PFSK-1 (cell line): ENCODE data around the gene PFKFB2.

Experiments used
- FOXP2 ChIP-seq: optimal IDR thresholded peaks from 2 replicates; pipeline ENCODE3; 2011; ENCODE audit warnings: borderline replicate concordance, control low read depth, inconsistent platforms; ENCODE audit not compliant: insufficient read depth; ENCODE audit errors: extremely low read length, extremely low read depth
- POLR2AphosphoS5 ChIP-seq: IDR thresholded peaks from 2 replicates; pipeline ENCODE4 v1.6.1; 2012; ENCODE audit warnings: low read depth, mild to moderate bottlenecking, control low read depth, low read length, moderate library complexity
- REST ChIP-seq, 2 experiments: IDR thresholded peaks; 2 replicates each; pipeline versions ENCODE4 v1.6.1 to v1.8.0; 2011 to 2012; ENCODE audit warnings: low read depth in 2 of 2, low read length in 2 of 2, control low read depth in 1 of 2, inconsistent platforms in 1 of 2, mild to moderate bottlenecking in 1 of 2, moderate library complexity in 1 of 2; ENCODE audit not compliant: insufficient read depth in 1 of 2
- SIN3A ChIP-seq: IDR thresholded peaks from 2 replicates; pipeline ENCODE4 v1.6.1; 2012; ENCODE audit warnings: mild to moderate bottlenecking, low read length, moderate library complexity, borderline replicate concordance; ENCODE audit not compliant: insufficient read depth
- TAF1 ChIP-seq: IDR thresholded peaks from 2 replicates; pipeline ENCODE4 v1.6.1; 2012; ENCODE audit warnings: low read length, control low read depth, borderline replicate concordance; ENCODE audit not compliant: insufficient read depth

Gene PFKFB2

DNA sequence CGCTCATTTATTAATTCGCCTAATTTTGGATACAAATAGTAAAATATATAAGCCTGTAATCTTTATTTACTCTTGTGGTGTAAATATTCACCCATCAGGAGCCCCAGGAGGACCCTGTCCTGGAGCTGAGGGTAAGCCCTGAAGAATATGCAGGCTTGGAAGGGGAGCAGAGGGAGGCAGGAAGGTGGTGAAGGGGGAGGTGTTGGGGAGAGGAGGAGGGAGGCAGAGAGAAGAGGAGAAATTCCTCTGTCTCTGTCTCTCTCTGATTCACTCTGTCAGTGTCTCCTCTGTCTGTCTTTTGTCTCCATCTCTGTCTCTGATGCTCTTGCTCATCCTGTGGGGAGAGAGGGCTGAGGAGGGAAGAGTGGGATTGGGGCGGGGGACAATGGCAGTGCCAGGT lies 32.8 kb downstream of the PFKFB2 start:
- TF ChIP-seq TAF1 (no peak), REST (IDR thresholded peaks at IDR 0.05; ENCODE audit: insufficient read depth in 1 of 2, low read depth in 2 of 2, low read length in 2 of 2) (no peak), SIN3A (no peak), POLR2AphosphoS5 (no peak), FOXP2 (no peak)

DNA sequence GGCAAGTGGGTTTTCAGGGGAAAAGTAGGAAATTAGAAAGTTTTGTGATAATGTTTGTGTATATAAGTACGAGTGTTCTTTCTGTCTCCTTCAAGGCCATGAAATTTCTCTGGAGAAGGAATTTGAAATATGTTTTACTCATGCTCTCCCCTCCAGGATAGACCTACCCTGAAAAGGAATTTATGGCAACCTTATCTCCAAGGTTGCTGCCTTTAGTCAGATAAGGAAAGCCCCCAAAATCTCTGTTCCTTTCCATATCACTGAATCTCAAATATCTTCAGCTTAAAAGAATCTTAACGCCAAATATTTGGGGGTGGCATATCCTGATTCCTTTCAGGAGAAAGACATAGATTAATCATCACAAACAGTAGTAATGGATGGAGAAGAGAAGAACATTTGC lies 35.1 kb downstream of the PFKFB2 start:
- TF ChIP-seq REST (IDR thresholded peaks at IDR 0.05; ENCODE audit: insufficient read depth in 1 of 2, low read depth in 2 of 2, low read length in 2 of 2) = no peak
- TF ChIP-seq POLR2AphosphoS5 = no peak
- no peak for TF ChIP-seq SIN3A
- TF ChIP-seq FOXP2 = no peak
- no peak for TF ChIP-seq TAF1

GRCh38 chr1:207088701-207089626 lies 35.9 kb downstream of the PFKFB2 start, which contains the start of gene C4BPB:
Gene C4BPB (plus strand): TSS chr1:207088860. CDS start chr1:207089532, 672 bp downstream.
- no peak for TF ChIP-seq REST (IDR thresholded peaks at IDR 0.05; ENCODE audit: insufficient read depth in 1 of 2, low read depth in 2 of 2, low read length in 2 of 2)
- no peak for TF ChIP-seq TAF1
- no peak for TF ChIP-seq FOXP2
- TF ChIP-seq POLR2AphosphoS5 = no peak
- TF ChIP-seq SIN3A = no peak

GRCh38 chr1:207089627-207090355 lies 36.7 kb downstream of the PFKFB2 start:
- TF ChIP-seq REST (IDR thresholded peaks at IDR 0.05; ENCODE audit: insufficient read depth in 1 of 2, low read depth in 2 of 2, low read length in 2 of 2) = no peak
- TF ChIP-seq POLR2AphosphoS5 = no peak
- no peak for TF ChIP-seq TAF1
- no peak for TF ChIP-seq SIN3A
- no peak for TF ChIP-seq FOXP2
